HCT116 (cell line): ENCODE data around the gene IGLL1.

Experiments used
- ELF1 ChIP-seq: IDR thresholded peaks from 2 replicates; pipeline ENCODE4 v1.6.1; 2012; ENCODE audit warnings: low read depth, borderline replicate concordance
- EZH2 ChIP-seq: fragments of 200-600 bp; sonication (generic); IDR thresholded peaks from 2 replicates; pipeline ENCODE4 v1.6.1; 2017; ENCODE audit warnings: antibody characterized with exemption, mixed run types
- EZH2phosphoT487 ChIP-seq: fragments of 200-600 bp; IDR thresholded peaks from 2 replicates; pipeline ENCODE4 v1.6.1; 2018; ENCODE audit warnings: antibody characterized with exemption, borderline replicate concordance
- POLR2A ChIP-seq: IDR thresholded peaks from 2 replicates; pipeline ENCODE4 v1.7.0; 2011; ENCODE audit warnings: borderline replicate concordance; ENCODE audit not compliant: insufficient read depth, insufficient read length; ENCODE audit errors: extremely low read depth
- POLR2AphosphoS5 ChIP-seq: IDR thresholded peaks from 2 replicates; pipeline ENCODE4 v1.6.1; 2011; ENCODE audit warnings: mild to moderate bottlenecking, low read depth, low read length, moderate library complexity
- TCF7L2 ChIP-seq: IDR thresholded peaks from 2 replicates; pipeline ENCODE4 v1.7.0; 2011; ENCODE audit warnings: borderline replicate concordance, inconsistent platforms; ENCODE audit not compliant: insufficient read depth, insufficient read length; ENCODE audit errors: extremely low read depth
- ZNF274 ChIP-seq: fragments of 200-500 bp; sonication (Bioruptor generic); IDR thresholded peaks from 2 replicates; pipeline ENCODE4 v1.6.1; 2014; ENCODE audit warnings: mild to moderate bottlenecking, low read depth, low read length, inconsistent platforms
- TF ChIP-seq, protein P1 (sequence below), 3 experiments: fragments of 200-600 bp in 1 of 3; sonication (generic) in 1 of 3; IDR thresholded peaks in 2 of 3; conservative IDR thresholded peaks in 1 of 3; 2 replicates each; pipeline ENCODE4 v1.5.1; 2012 to 2017; ENCODE audit warnings: low read depth in 2 of 3, low read length in 2 of 3, antibody characterized with exemption in 1 of 3, borderline replicate concordance in 1 of 3, control low read depth in 1 of 3, mild to moderate bottlenecking in 1 of 3, mixed read lengths in 1 of 3, mixed run types in 1 of 3, moderate library complexity in 1 of 3; ENCODE audit not compliant: insufficient read depth in 1 of 3

DNA sequence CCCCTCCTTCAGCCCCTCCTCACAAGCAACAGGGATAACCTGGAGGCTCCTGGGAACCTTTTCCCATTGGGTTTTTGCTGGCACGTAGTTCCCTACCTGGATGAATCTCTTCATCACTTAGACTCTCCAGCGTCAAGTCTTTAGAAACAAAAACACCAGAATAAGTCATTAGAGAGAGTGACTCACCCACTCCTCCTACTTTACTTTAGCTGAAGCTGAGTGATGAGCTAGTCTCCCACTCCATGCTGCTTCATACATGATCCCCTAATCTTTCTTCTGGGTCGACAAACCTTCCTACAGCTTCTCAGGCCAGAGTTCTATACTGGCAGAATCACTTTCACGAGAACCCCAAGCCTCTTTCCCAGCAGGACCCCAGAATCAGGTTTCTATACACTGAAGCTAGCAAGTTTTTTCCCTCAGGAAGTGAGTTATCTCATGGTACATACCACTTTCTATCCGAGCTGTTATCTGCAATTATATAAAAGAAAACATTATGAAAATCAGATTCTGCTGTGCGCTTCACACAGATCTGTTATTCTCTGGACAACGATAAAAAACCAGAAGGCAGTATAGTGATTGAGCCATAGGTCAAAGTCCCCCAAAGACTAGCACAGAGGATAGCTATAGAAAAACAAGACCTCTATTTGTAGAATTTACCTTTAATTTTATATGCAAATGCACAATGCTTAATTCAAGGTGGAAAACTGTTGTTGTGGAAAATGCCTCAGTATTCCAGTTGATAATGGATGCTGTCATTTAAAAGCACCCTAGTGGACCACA lies 33.3 kb upstream of the IGLL1 start:
- TF ChIP-seq, protein P1, sequence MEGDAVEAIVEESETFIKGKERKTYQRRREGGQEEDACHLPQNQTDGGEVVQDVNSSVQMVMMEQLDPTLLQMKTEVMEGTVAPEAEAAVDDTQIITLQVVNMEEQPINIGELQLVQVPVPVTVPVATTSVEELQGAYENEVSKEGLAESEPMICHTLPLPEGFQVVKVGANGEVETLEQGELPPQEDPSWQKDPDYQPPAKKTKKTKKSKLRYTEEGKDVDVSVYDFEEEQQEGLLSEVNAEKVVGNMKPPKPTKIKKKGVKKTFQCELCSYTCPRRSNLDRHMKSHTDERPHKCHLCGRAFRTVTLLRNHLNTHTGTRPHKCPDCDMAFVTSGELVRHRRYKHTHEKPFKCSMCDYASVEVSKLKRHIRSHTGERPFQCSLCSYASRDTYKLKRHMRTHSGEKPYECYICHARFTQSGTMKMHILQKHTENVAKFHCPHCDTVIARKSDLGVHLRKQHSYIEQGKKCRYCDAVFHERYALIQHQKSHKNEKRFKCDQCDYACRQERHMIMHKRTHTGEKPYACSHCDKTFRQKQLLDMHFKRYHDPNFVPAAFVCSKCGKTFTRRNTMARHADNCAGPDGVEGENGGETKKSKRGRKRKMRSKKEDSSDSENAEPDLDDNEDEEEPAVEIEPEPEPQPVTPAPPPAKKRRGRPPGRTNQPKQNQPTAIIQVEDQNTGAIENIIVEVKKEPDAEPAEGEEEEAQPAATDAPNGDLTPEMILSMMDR (IDR thresholded peaks at IDR 0.05 in 2 of 3, conservative IDR thresholded peaks at IDR 0.05 in 1 of 3; ENCODE audit: borderline replicate concordance in 1 of 3, insufficient read depth in 1 of 3, low read depth in 2 of 3, low read length in 2 of 3), result no peak
- TF ChIP-seq ELF1, result no peak
- TF ChIP-seq ZNF274, result no peak
- TF ChIP-seq EZH2phosphoT487, result no peak
- no peak for TF ChIP-seq TCF7L2
- no peak for TF ChIP-seq POLR2AphosphoS5
- no peak for TF ChIP-seq EZH2
- TF ChIP-seq POLR2A, result no peak
